ENCODE measurements around the gene PCIF1.

The PCIF1 gene

DNA sequence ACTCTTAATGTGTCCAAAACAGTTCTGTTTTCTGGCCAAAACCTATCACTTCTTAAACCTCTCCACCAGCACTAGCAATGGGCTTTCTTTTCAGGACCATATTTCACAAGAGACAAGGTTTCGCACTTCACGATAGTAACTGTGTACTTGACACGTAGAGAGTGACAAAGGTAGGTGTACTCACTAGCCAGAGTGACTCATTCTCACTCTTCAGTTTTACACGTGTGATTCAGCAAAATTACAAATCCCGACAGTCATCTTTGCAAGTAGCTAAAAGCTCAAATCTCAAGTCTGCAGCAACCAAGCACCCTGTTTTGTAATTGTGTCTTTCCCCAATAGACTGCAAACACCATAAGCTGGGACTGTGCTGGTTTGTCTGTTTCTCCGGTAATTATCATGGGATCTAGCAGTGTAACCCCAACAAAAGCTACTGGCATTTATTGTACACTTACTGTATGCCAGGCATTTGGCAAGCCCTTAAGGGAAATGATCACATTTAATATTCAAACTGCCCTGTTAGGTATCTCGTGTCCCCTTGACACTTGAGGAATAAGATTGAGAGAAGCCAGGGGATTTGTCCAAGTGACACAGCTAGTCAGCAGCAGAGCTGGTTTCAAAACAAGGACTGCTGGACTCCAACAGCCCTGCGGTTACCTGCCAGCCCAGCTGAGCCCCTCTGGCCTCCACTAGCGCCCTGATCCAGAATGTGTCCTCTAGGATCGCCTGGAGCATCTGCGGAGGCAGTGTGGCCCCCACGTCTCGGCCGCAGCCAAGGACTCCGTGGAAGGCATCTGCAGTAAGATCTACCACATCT, 9.9 kb downstream of the PCIF1 start:
- CTCF ChIA-PET, result interaction anchor here (1.0 to 2.5 kb wide), 2 partner anchors 11 to 25 kb away, joined by 5 to 10 read pairs; no protein-coding TSS in a partner anchor
- Mint-ChIP-seq H3K27me3 (no peaks in the 10 kb centered on the region), H3K4me1 (peaks cover 2% of the 10 kb centered on the region), H3K36me3 (peaks cover 61% of the 10 kb centered on the region), H3K9me3 (no peaks in the 10 kb centered on the region), H3K27ac (peak overlapping the region; percentile 45), H3K4me3 (no peak overlapping the region)
- DNase-seq, result no peak

DNA sequence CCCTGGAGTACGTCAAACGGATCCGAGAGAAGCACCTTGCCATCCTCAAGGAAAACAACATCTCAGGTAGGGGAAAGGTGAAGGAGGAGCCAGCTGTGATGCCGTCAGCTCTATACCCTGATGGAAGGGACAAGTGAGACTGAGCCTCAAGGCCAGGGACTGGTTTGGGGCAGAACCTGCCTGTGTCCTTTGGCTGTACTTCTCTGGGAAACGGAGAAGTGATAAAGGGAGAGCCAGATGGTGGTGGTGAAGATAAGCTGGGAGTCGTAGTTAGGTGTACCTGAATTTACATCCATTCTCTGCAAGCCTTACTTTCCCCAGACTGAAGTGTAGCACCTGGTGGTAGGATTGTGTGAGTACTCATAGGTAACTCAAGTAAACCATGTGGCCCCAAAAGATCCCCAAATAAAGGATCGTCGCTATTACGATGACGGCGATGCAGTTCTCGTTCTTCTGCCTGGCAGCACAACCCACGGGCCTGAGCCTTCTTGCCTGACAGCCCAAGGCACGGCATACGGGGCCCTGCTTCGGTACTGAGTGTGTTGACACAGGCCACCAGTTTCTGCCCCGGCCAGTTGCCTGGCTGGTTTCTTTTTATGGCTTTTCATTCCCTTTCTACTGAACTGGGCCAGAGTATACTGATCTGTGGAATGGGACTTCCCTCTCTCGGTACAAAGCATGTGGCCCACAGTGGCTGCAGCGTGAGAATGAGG, 10.6 kb downstream of the PCIF1 start:
- Mint-ChIP-seq H3K4me3 (no peak overlapping the region), H3K36me3 (peaks cover 57% of the 10 kb centered on the region), H3K27ac (no peak overlapping the region), H3K4me1 (peaks cover 2% of the 10 kb centered on the region), H3K27me3 (no peaks in the 10 kb centered on the region), H3K9me3 (no peaks in the 10 kb centered on the region)
- no peak for DNase-seq
- CTCF ChIA-PET, result interaction anchor here (1.0 to 2.5 kb wide), 2 partner anchors 11 to 25 kb away, joined by 5 to 10 read pairs; no protein-coding TSS in a partner anchor

DNA sequence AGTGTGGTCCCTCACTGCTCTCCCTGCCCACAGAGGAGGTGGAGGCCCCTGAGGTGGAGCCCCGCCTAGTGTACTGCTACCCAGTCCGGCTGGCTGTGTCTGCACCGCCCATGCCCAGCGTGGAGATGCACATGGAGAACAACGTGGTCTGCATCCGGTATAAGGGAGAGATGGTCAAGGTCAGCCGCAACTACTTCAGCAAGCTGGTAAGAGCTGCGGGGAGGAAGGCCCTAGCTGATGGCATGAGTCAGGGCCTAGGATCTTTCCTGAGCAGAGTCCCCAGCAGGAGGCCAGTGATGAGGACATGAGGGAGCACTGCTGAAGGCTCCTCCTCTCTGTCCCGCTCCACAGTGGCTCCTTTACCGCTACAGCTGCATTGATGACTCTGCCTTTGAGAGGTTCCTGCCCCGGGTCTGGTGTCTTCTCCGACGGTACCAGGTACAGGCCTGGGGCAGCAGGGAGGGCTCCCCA, 11.2 kb downstream of the PCIF1 start:
- no peak overlapping the region for H3K4me3 Mint-ChIP-seq
- H3K4me1 Mint-ChIP-seq, result peaks cover 2% of the 10 kb centered on the region
- CTCF ChIA-PET, result no interaction called here
- no peak overlapping the region for H3K27ac Mint-ChIP-seq
- H3K36me3 Mint-ChIP-seq, result peaks cover 54% of the 10 kb centered on the region
- no peaks in the 10 kb centered on the region for H3K9me3 Mint-ChIP-seq
- H3K27me3 Mint-ChIP-seq, result no peaks in the 10 kb centered on the region
- DNase-seq, result no peak

DNA sequence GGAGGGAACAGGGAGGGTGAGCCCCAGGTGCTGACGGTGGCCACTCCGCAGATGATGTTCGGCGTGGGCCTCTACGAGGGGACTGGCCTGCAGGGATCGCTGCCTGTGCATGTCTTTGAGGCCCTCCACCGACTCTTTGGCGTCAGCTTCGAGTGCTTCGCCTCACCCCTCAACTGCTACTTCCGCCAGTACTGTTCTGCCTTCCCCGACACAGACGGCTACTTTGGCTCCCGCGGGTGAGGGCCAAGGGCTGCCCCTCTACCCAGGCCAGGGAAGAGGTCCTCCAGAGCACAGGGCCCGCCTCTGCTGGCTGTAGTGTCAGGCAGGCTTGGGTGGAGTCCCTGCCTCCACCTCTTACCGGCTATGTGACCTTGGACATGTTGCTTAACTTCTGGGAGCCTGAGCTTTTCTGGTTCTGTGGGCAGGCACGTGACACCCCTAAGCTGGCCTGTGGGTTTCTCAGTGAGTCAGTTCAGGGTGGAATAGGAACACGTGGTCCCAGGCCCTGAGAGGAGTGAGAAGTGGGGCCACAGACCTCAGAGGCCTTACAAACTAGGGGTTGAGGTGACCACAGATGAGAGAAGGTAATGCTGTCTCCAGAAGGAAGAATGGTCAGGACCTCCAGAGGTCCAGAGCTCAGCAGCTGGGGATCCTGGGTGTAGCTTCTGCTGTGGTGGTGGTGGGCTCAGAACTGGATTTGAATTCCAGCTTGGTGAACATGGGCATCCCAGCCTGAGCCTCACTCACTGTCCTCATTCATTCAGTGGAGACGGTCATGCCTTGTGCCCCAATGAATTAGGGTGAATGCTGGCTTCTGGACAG, 11.9 kb downstream of the PCIF1 start:
- Mint-ChIP-seq H3K27ac (peak overlapping the region; percentile 61), H3K27me3 (no peaks in the 10 kb centered on the region), H3K9me3 (no peaks in the 10 kb centered on the region), H3K36me3 (peaks cover 59% of the 10 kb centered on the region), H3K4me3 (no peak overlapping the region), H3K4me1 (peaks cover 2% of the 10 kb centered on the region)
- CTCF ChIA-PET, result interaction anchor here (1.4 to 2.3 kb wide), 3 partner anchors 9 to 23 kb away, joined by 3 to 9 read pairs (median 4); no protein-coding TSS in a partner anchor
- DNase-seq, result no peak

DNA sequence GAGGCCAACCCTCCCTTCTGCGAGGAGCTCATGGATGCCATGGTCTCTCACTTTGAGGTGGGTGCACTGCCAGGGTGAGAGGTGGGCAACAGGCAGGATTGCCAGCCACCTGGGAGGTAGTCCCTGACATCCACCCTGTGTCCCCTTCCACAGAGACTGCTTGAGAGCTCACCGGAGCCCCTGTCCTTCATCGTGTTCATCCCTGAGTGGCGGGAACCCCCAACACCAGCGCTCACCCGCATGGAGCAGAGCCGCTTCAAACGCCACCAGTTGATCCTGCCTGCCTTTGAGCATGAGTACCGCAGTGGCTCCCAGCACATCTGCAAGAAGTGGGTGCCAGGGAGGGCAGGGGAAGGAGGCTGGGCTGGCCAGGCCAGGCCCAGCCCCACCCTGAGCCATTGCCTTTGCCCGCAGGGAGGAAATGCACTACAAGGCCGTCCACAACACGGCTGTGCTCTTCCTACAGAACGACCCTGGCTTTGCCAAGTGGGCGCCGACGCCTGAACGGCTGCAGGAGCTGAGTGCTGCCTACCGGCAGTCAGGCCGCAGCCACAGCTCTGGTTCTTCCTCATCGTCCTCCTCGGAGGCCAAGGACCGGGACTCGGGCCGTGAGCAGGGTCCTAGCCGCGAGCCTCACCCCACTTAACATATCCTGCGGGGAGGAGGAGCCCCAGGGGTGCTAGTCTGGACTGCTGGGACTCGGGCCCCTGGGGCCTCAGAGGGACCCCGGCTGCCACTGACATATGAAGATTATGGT, 12.8 kb downstream of the PCIF1 start:
- DNase-seq, result no peak
- H3K4me1 Mint-ChIP-seq, result peaks cover 3% of the 10 kb centered on the region
- CTCF ChIA-PET, result interaction anchor here (1.4 to 2.3 kb wide), 3 partner anchors 10 to 23 kb away, joined by 3 to 9 read pairs (median 4); no protein-coding TSS in a partner anchor
- no peak overlapping the region for H3K27ac Mint-ChIP-seq
- H3K27me3 Mint-ChIP-seq, result no peaks in the 10 kb centered on the region
- no peak overlapping the region for H3K4me3 Mint-ChIP-seq
- peaks cover 69% of the 10 kb centered on the region for H3K36me3 Mint-ChIP-seq
- H3K9me3 Mint-ChIP-seq, result no peaks in the 10 kb centered on the region

DNA sequence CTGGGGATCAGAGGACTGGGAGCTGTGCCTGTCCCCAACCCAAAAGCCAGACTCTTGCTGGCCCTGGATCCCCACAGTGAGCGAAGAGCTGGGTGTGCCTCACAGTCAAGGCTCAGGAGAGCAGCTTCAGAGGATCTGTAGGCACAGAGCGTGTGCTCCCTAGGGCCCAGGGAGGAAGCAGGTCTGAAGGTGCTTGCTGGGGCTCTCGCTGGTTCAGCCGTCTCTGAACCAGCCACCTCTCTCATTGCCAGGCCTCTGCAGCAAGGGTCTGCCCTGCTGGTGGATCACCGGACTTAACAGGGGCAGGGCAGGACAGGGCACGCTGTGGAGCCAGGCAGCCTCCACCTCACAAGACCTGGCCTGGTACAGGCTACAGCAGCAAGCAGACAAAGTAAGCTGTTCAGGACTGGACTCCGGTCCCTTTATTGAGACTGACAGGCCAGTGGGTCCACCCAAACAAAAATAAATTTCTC, 13.8 kb downstream of the PCIF1 start:
- no peaks in the 10 kb centered on the region for H3K9me3 Mint-ChIP-seq
- H3K27me3 Mint-ChIP-seq, result no peaks in the 10 kb centered on the region
- H3K4me3 Mint-ChIP-seq, result no peak overlapping the region
- H3K4me1 Mint-ChIP-seq, result peaks cover 4% of the 10 kb centered on the region
- CTCF ChIA-PET, result interaction anchor here (2.3 kb wide), 1 partner anchor 11 kb away, joined by 9 read pairs; no protein-coding TSS in a partner anchor
- peaks cover 62% of the 10 kb centered on the region for H3K36me3 Mint-ChIP-seq
- no peak for DNase-seq
- H3K27ac Mint-ChIP-seq, result no peak overlapping the region

DNA sequence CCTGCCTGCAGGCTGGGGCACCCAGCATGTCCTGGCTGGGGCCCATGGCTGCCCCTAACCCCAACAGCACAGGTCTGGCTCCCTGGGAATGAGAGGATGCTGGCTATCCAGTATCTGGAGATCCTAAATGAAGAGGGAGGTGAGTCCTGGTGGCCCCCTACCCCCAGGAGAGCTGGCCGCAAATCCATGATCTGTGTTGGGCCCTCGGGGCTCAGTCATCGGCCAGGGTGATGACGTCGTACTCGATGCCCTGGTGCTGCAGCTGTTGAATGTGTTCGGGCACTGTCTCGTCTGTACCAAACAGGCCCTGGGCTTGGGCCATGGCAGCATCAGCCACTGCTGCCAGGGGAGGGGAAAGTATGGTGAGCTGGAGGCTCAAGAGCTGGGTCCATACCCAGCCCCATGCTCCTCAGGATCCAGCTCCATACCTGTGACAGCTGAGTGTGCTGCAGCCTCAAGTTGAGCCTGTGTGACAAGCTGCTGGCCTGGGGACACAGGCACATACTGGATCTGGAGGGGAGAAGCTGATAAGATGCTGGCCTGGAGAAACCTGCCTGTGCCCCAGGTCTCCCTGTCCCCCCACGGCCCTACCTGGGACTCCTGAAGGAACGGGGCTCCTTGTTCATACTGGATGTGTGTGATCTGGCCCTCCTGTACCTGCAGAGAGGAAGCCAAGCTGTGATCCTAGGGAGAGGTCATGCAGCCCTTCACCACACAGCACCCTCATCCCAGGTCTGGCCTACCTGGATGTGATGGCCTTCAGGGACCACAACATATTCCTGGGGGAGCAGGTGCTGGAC, 14.5 kb downstream of the PCIF1 start:
- DNase-seq, result no peak
- Mint-ChIP-seq H3K4me3 (no peak overlapping the region), H3K27me3 (no peaks in the 10 kb centered on the region), H3K36me3 (peaks cover 59% of the 10 kb centered on the region), H3K4me1 (peaks cover 4% of the 10 kb centered on the region), H3K27ac (peak overlapping the region; percentile 19), H3K9me3 (no peaks in the 10 kb centered on the region)
- CTCF ChIA-PET, result interaction anchor here (1.3 kb wide), 1 partner anchor 21 kb away, joined by 6 read pairs; no protein-coding TSS in a partner anchor

DNA sequence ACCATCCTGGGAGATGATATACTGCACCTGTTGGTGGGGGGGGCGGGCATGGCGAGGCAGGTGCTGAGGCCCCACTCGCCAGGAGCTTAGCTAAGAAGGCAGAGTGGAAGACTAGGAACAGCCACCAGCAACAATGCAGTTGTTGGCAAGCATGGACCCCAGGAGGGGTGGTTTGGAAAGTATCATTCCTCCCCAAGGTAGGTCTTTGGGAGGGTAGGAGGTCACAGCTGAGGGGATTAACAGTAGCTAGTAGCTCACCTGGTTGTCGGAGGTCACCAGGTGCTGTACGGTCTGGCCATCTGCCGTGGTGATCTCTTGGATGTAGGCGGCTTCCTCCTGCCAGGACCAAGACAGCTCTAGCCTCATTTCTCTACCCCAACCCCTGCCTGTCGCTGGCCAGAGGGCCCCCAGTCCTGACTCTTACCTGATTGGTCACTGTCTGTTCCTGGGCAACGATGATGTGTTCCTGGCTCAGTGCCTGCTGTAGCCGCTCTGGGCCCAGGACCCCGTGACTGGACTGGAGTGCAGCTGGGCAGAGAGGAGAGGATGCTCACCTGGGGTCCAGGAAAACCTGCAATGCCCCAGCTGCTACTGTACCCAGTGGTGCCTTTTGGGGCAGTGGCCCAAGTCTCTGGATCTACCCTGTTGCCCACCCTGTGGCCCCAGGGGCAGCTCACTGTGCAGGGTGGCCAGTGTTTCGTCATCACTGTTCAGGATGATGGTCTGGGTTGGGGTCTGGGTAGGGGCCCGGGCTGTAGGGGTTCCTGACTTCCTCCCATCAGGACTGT, 15.3 kb downstream of the PCIF1 start:
- no peak for DNase-seq
- Mint-ChIP-seq H3K9me3 (no peaks in the 10 kb centered on the region), H3K36me3 (peaks cover 52% of the 10 kb centered on the region), H3K27ac (peak overlapping the region; percentile 42), H3K27me3 (no peaks in the 10 kb centered on the region), H3K4me3 (no peak overlapping the region), H3K4me1 (peaks cover 4% of the 10 kb centered on the region)
- CTCF ChIA-PET, result interaction anchor here (1.3 kb wide), 1 partner anchor 21 kb away, joined by 6 read pairs; no protein-coding TSS in a partner anchor

DNA sequence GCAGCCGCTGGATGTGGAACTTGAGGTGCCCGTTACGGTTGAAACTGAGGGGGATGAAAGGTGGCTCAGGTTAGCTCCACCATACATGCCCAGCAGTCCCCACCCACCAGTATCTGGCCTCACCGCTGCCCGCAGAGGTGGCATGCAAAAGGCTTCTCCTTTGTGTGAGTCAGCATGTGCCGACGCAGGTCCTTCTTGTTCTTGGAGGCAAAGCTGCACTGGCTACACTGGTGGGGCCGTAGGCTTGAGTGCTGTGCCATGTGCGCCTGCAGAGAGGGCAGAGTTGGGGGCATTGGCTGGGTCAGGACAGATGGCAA, 15.8 kb downstream of the PCIF1 start:
- Mint-ChIP-seq H3K36me3 (peaks cover 47% of the 10 kb centered on the region), H3K4me3 (no peak overlapping the region), H3K27me3 (no peaks in the 10 kb centered on the region), H3K4me1 (peaks cover 4% of the 10 kb centered on the region), H3K27ac (no peak overlapping the region), H3K9me3 (no peaks in the 10 kb centered on the region)
- no peak for DNase-seq
- CTCF ChIA-PET, result interaction anchor here (1.3 to 4.4 kb wide), 2 partner anchors 19 to 20 kb away, joined by 6 to 26 read pairs; no protein-coding TSS in a partner anchor

DNA sequence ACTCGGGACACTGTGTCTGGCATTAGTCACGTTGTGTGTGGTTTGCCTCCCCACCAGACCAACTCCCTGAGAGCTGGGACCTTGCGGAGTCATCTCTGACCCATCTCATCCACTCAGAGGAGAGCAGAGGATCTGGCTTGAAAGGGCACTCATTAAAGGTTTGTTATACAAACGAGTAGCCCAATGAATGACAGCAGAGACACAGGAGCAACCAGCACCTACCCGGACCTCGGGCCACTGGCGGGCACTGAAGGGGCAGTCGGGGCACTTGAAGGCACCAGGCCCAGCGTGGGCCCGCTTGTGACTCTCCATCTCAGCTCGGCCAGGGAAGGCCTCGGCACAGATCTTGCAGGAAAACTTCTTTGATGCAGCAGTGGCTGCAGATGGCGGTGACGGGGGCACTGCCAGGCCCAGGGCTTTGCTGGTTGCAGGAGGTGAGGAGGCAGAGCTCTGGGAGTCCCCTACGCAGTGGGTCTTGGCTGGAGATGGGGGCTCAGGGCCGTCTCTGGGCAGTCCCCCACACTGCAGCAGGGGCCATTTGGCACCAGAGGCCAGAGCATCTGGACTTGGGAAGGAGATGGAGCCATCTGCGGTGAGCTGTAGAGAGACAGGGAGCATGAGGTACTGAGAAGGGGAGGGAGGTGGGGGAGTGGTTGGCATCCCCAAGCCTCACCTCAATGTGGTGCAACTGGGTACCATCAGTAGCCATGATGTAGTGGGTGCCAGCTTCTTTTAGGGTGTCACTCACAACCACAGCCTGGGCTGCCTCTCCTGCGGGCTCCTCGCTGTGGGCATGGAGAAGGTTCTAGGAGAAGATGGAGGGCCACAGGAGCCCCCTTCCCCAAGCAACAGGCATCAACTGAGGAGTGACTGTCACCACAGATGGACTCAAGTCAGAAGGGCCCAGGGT, 17.7 kb downstream of the PCIF1 start:
- no peak overlapping the region for H3K4me3 Mint-ChIP-seq
- no peaks in the 10 kb centered on the region for H3K9me3 Mint-ChIP-seq
- DNase-seq, result no peak
- peaks cover 2% of the 10 kb centered on the region for H3K4me1 Mint-ChIP-seq
- H3K36me3 Mint-ChIP-seq, result peaks cover 42% of the 10 kb centered on the region
- no peaks in the 10 kb centered on the region for H3K27me3 Mint-ChIP-seq
- H3K27ac Mint-ChIP-seq, result no peak overlapping the region
- CTCF ChIA-PET, result interaction anchor here (0.6 to 4.4 kb wide), 3 partner anchors 17 to 153 kb away, joined by 3 to 26 read pairs (median 4); no protein-coding TSS in a partner anchor

DNA sequence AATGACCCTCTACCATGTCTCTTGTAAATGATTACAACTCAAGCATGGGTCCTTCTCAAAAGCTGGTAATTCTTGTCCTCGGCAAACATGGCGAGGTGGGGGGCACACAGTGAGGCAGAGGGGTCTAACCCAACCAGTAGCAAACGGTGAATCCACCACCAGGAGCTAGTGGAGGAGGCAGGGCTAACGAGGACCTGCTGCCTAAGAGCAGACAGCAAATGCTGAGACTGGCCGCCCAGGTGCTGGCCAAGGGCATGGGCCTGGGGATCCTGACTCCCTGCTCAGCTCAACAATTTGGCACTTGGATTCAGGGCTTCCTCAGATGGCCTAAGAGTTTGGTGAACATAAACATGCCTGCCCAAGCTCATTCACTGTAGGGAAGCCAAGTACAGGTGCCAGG, 18.4 kb downstream of the PCIF1 start:
- no peak for DNase-seq
- H3K9me3 Mint-ChIP-seq, result no peaks in the 10 kb centered on the region

More for the DNA sequence above, 18.4 kb downstream of the PCIF1 start:
- peaks cover 42% of the 10 kb centered on the region for H3K36me3 Mint-ChIP-seq
- no peak overlapping the region for H3K27ac Mint-ChIP-seq
- H3K27me3 Mint-ChIP-seq, result no peaks in the 10 kb centered on the region
- H3K4me3 Mint-ChIP-seq, result no peak overlapping the region
- peaks cover 2% of the 10 kb centered on the region for H3K4me1 Mint-ChIP-seq
- CTCF ChIA-PET, result interaction anchor here (0.6 to 4.4 kb wide), 3 partner anchors 17 to 146 kb away, joined by 3 to 26 read pairs (median 3); no protein-coding TSS in a partner anchor
